DND-41 (cell line): ENCODE measurements around the gene SDSL.

Experiments used
- ATAC-seq: fragments of 200-7000 bp; cut with Tn5 transposase; 3 replicates; pipeline ENCODE4 v1.9.1; 2021; ENCODE audit warnings: low read depth; ENCODE audit not compliant: insufficient read depth
- DNase-seq: peaks from one replicate; pipeline ENCODE4 v3.0.0-alpha.2; 2020
- H2AFZ ChIP-seq: 2 replicates; pipeline ENCODE4 v1.6.0; 2012; ENCODE audit warnings: low read depth, low read length
- H3K27ac ChIP-seq: 2 replicates; pipeline ENCODE4 v1.5.1; 2012; ENCODE audit warnings: low read length, inconsistent platforms
- H3K27me3 ChIP-seq: fragments of 200-600 bp; sonication (generic); 2 replicates; pipeline ENCODE4 v1.6.0; 2012; ENCODE audit warnings: low read length, mild to moderate bottlenecking, inconsistent platforms; ENCODE audit not compliant: insufficient read depth, poor library complexity
- H3K36me3 ChIP-seq: 2 replicates; pipeline ENCODE4 v1.5.1; 2012; ENCODE audit warnings: low read length, inconsistent platforms; ENCODE audit not compliant: insufficient read depth
- H3K4me1 ChIP-seq: 2 replicates; pipeline ENCODE4 v1.5.1; 2012; ENCODE audit warnings: mild to moderate bottlenecking, low read length; ENCODE audit not compliant: insufficient read depth
- H3K4me2 ChIP-seq: 2 replicates; pipeline ENCODE4 v1.6.0; 2012; ENCODE audit warnings: mild to moderate bottlenecking, moderate library complexity, low read length, inconsistent platforms; ENCODE audit not compliant: insufficient read depth
- H3K4me3 ChIP-seq, 2 experiments: fragments of 200-600 bp in 1 of 2; shearing (Covaris generic) in 1 of 2; 2 replicates each; pipeline ENCODE4 v1.5.1; 2012 to 2016; ENCODE audit warnings: inconsistent platforms in 2 of 2, low read length in 2 of 2, mild to moderate bottlenecking in 2 of 2, low read depth in 1 of 2, moderate library complexity in 1 of 2
- H3K79me2 ChIP-seq: 2 replicates; pipeline ENCODE4 v1.6.0; 2012; ENCODE audit warnings: low read length, inconsistent platforms; ENCODE audit not compliant: insufficient read depth
- H3K9ac ChIP-seq: 2 replicates; pipeline ENCODE4 v1.6.0; 2012; ENCODE audit warnings: low read depth, mild to moderate bottlenecking, inconsistent platforms, low read length, moderate library complexity
- H3K9me3 ChIP-seq: 2 replicates; pipeline ENCODE4 v1.5.1; 2012; ENCODE audit warnings: low read length, moderate library complexity, mild to moderate bottlenecking, inconsistent platforms; ENCODE audit not compliant: insufficient read depth, severe bottlenecking
- H4K20me1 ChIP-seq: 2 replicates; pipeline ENCODE4 v1.6.0; 2012; ENCODE audit warnings: low read length; ENCODE audit not compliant: insufficient read depth
- CTCF ChIP-seq: IDR thresholded peaks from 2 replicates; pipeline ENCODE4 v1.5.1; 2012; ENCODE audit warnings: borderline replicate concordance, low read length, moderate library complexity, mild to moderate bottlenecking; ENCODE audit not compliant: poor library complexity, severe bottlenecking; ENCODE audit errors: extremely low read depth
- EZH2 ChIP-seq: IDR thresholded peaks from 3 replicates; pipeline ENCODE4 v1.6.1; 2012; ENCODE audit warnings: borderline replicate concordance, low read depth, mild to moderate bottlenecking, moderate library complexity, low read length, inconsistent platforms; ENCODE audit not compliant: severe bottlenecking

SDSL gene

GRCh38 chr12:113468365-113469223 is 46.4 kb downstream of the SDSL start:
- Histone ChIP-seq H3K4me3 (no peak overlapping the region), H3K4me2 (no peak overlapping the region), H3K27ac (no peak overlapping the region)

GRCh38 chr12:113469224-113469948 is 47.2 kb downstream of the SDSL start:
- Histone ChIP-seq H3K4me1 (no peaks in the 10 kb centered on the region), H3K4me2 (no peak overlapping the region), H3K9me3 (no peaks in the 10 kb centered on the region), H4K20me1 (0 out of 2 replicates have a peak, but pooled peaks cover 2% of the 10 kb centered on the region), H3K27ac (no peak overlapping the region), H2AFZ (no peak overlapping the region), H3K4me3 (no peak overlapping the region), H3K27me3 (peaks cover 14% of the 10 kb centered on the region), H3K36me3 (no peaks in the 10 kb centered on the region), H3K79me2 (no peaks in the 10 kb centered on the region), H3K9ac (no peak overlapping the region)
- TF ChIP-seq EZH2 (no peak), CTCF (no peak)
- ATAC-seq (no peak), DNase-seq (no peak)

More at GRCh38 chr12:113468365-113469223, 46.4 kb downstream of the SDSL start:
- Histone ChIP-seq H3K9me3 (no peaks in the 10 kb centered on the region), H3K79me2 (no peaks in the 10 kb centered on the region), H3K4me1 (no peaks in the 10 kb centered on the region), H4K20me1 (no peaks in the 10 kb centered on the region), H2AFZ (no peak overlapping the region), H3K27me3 (peaks cover 6% of the 10 kb centered on the region), H3K36me3 (no peaks in the 10 kb centered on the region), H3K9ac (no peak overlapping the region)
- ATAC-seq (no peak), DNase-seq (no peak)
- TF ChIP-seq EZH2 (no peak), CTCF (no peak)

- H3K27me3 ChIP-seq: peaks cover 20% of the 10 kb centered on the region
- H3K9ac ChIP-seq: no peak overlapping the region
- H3K4me1 ChIP-seq: no peaks in the 10 kb centered on the region
- DNase-seq: no peak
- H2AFZ ChIP-seq: no peak overlapping the region
- no peaks in the 10 kb centered on the region for H3K9me3 ChIP-seq
- no peak overlapping the region for H3K4me3 ChIP-seq
- H3K27ac ChIP-seq: no peak overlapping the region
- H3K36me3 ChIP-seq: no peaks in the 10 kb centered on the region
- TF ChIP-seq EZH2 (no peak), CTCF (no peak)
- H3K4me2 ChIP-seq: no peak overlapping the region
- 0 out of 2 replicates have a peak, but pooled peaks cover 4% of the 10 kb centered on the region for H4K20me1 ChIP-seq
- H3K79me2 ChIP-seq: no peaks in the 10 kb centered on the region
- no peak for ATAC-seq
Measured at GRCh38 chr12:113469949-113470743, 48.0 kb downstream of the SDSL start.
